Testis (tissue), 2 donors: ENCODE measurements around the gene ETV5.

Experiments used
- CTCF ChIP-seq, 3 experiments: fragments of 450-650 bp in 2 of 3; fragments of 200-600 bp in 1 of 3; sonication (generic) in 1 of 3; IDR thresholded peaks; one replicate each; pipeline ENCODE4 v1.5.1; 2016 to 2019; ENCODE audit warnings: antibody characterized with exemption in 3 of 3, mild to moderate bottlenecking in 2 of 3, moderate library complexity in 1 of 3
- POLR2A ChIP-seq: fragments of 450-650 bp; IDR thresholded peaks from one replicate; pipeline ENCODE4 v1.6.1; 2017; ENCODE audit warnings: antibody characterized with exemption, mild to moderate bottlenecking, moderate library complexity

GRCh38 chr3:186024210-186024609 is 84.7 kb downstream of the ETV5 start:
- no peak for TF ChIP-seq CTCF (IDR thresholded peaks at IDR 0.05)
- TF ChIP-seq POLR2A: no peak
